ENCODE data around the gene CSNK1A1.

- no peak for TF ChIP-seq TAF1 (IDR thresholded peaks at IDR 0.05; ENCODE audit: low read depth)
- TF ChIP-seq RAD21 (conservative IDR thresholded peaks at IDR 0.05) = no peak
- TF ChIP-seq, protein P1, sequence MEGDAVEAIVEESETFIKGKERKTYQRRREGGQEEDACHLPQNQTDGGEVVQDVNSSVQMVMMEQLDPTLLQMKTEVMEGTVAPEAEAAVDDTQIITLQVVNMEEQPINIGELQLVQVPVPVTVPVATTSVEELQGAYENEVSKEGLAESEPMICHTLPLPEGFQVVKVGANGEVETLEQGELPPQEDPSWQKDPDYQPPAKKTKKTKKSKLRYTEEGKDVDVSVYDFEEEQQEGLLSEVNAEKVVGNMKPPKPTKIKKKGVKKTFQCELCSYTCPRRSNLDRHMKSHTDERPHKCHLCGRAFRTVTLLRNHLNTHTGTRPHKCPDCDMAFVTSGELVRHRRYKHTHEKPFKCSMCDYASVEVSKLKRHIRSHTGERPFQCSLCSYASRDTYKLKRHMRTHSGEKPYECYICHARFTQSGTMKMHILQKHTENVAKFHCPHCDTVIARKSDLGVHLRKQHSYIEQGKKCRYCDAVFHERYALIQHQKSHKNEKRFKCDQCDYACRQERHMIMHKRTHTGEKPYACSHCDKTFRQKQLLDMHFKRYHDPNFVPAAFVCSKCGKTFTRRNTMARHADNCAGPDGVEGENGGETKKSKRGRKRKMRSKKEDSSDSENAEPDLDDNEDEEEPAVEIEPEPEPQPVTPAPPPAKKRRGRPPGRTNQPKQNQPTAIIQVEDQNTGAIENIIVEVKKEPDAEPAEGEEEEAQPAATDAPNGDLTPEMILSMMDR (IDR thresholded peaks at IDR 0.05; ENCODE audit: poor library complexity, severe bottlenecking) = no peak
Measured at GRCh38 chr5:149445343-149445738, 105.9 kb downstream of the CSNK1A1 start.
